ENCODE results near the gene CYP11A1.

Gene CYP11A1

GRCh38 chr15:74330861-74331408 is 36.5 kb downstream of the CYP11A1 start:
- TF ChIP-seq, protein P1, sequence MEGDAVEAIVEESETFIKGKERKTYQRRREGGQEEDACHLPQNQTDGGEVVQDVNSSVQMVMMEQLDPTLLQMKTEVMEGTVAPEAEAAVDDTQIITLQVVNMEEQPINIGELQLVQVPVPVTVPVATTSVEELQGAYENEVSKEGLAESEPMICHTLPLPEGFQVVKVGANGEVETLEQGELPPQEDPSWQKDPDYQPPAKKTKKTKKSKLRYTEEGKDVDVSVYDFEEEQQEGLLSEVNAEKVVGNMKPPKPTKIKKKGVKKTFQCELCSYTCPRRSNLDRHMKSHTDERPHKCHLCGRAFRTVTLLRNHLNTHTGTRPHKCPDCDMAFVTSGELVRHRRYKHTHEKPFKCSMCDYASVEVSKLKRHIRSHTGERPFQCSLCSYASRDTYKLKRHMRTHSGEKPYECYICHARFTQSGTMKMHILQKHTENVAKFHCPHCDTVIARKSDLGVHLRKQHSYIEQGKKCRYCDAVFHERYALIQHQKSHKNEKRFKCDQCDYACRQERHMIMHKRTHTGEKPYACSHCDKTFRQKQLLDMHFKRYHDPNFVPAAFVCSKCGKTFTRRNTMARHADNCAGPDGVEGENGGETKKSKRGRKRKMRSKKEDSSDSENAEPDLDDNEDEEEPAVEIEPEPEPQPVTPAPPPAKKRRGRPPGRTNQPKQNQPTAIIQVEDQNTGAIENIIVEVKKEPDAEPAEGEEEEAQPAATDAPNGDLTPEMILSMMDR (IDR thresholded peaks at IDR 0.05; ENCODE audit: low read depth, low read length), result no peak
- no peak for DNase-seq (ENCODE audit: extremely low read depth, low read depth)

DNA sequence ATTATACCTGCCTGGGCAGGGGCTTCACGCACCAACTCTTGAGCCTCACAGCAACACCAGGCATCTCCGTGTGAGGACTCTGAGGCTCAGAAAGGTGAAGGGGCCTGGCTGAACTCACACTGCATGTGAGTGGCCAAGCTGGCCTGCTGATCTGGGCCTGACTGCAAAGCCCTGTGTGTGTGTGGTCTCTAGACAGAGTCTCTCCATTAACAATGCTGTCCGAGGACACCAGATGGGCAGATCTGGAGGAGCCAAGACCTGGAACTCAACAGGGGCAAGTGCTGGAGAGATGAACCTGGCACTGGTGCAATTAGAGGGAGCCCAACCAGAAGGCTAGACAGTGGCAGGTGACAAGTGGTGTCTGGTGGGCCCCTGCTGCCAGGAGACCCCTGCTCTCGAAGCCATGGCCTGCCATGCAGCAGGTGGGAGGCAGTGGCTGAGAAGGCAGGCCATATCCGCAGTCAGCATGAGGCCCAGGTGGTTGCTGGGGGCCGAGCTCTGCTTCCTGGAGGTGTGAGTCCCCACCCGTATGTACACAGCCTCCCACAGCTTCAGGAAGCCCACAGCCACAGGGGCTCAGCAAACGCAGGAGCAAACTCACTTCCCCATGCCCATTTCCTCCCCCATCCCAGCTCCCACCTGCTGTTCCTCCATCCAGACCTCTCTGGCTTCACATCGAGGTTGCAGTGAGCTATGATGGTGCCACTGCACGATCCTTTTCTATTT is 39.0 kb downstream of the CYP11A1 start:
- TF ChIP-seq, protein P1 (IDR thresholded peaks at IDR 0.05; ENCODE audit: low read depth, low read length), result no peak
- no peak for DNase-seq (ENCODE audit: extremely low read depth, low read depth)

DNA sequence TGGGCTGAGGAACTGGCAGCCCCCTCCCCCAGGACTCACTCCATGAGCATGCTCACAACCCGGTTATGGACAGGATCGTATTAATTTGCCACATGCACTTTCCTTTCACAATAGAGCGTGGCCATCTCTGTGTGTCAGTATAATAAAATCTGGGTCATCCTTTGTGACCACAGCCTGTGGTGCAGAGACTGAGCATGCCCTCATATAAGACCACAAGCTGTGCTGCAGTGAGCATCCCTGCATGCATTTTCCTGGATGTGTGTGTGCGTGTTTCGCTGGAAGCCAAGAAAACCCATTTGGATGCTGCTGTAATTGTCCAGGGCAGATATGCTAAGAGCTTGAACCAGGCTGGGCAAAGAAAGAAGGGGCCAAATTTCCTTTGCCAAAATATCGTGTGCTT is 39.7 kb downstream of the CYP11A1 start:
- DNase-seq (ENCODE audit: extremely low read depth, low read depth), result no peak
- TF ChIP-seq, protein P1 (IDR thresholded peaks at IDR 0.05; ENCODE audit: low read depth, low read length), result no peak

DNA sequence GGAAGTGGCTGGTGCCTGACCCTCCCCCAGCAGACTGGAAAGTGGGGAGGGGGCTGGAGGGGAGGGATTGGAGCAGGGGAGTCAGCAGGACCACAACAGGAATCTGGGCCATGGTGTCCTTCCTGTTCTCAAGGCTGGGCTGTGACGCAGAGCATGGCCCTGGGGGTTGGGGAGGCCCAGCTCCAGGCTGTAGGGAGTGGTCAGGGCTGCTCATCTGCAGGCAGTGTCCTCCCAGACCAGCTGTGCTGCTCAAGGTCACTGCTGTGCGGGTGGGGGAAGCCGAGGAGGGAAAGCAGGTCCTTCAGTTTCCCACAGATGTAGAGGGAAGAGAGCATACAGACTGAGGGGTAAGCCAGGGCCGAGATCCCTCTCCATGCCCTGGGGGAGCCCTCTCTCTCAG is 40.7 kb downstream of the CYP11A1 start:
- no peak for DNase-seq (ENCODE audit: extremely low read depth, low read depth)

DNA sequence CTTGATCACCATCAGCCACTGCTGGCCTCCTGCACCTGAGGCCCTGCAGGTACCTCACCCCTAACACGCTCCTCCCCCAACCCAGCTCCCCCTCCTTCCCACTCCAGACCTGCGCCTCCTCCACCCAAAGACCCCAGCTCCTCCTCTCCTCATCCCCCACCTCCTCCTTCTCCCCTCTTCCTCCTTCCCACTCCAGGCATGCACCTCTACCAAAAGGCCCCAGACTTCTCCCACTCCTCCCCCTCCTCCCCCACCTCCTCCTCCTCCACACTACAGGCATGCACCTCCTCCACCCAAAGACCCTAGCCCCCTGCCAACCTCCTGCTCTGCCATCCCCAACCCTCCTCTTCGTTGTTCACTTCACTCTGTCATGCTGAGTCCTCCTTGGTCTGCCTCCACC is 42.7 kb downstream of the CYP11A1 start:
- no peak for DNase-seq (ENCODE audit: extremely low read depth, low read depth)
- TF ChIP-seq, protein P1 (IDR thresholded peaks at IDR 0.05; ENCODE audit: low read depth, low read length), result no peak

More for the DNA sequence above, 40.7 kb downstream of the CYP11A1 start:
- TF ChIP-seq, protein P1 (IDR thresholded peaks at IDR 0.05; ENCODE audit: low read depth, low read length), result no peak

DNA sequence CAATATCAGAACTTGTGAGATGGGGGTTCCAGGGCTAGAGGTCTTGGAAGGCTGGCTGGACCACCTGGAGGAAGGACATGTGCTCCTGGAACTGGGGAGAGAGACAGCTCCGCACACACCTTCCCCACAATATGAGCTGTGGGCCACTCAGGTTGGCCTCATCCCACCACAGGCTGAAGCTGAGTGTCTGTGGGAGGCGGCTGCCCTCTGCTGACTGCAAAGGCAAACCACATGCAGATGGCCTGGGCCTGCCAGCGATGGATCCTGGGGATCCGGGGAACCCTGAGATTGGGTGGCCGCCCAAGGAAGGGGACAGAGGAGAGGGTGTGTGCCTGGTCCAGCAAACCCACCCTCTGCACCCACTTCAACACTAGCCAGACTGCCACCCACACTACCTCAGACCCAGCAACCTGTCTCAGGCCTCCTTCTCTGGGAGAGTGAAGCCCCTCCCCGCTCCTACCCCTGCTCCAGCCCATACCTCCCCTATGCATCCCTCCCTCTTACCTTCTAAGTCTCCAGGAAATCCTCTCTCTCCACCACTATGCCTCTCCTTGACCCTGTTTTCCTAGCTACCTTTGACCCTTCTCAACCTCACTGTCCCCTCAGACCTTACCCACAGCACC is 44.8 kb downstream of the CYP11A1 start:
- DNase-seq (ENCODE audit: extremely low read depth, low read depth), result peak; percentile 24
- TF ChIP-seq, protein P1 (IDR thresholded peaks at IDR 0.05; ENCODE audit: low read depth, low read length), result peak; percentile 96

All from AG09319 (cell line).